HG03175 (cell line): ENCODE data around the gene LCORL.
"Not testable (repeated sequence)": the region's sequence is repeated elsewhere in the genome, so short reads cannot be mapped to it uniquely, and the experiment has no call there.

Source experiments
- ATAC-seq: cut with Tn5 transposase; IDR thresholded peaks from one replicate; pipeline ENCODE4 v1.9.1; 2021; ENCODE audit warnings: mild to moderate bottlenecking, moderate library complexity; ENCODE audit not compliant: unreplicated experiment

Gene LCORL

DNA sequence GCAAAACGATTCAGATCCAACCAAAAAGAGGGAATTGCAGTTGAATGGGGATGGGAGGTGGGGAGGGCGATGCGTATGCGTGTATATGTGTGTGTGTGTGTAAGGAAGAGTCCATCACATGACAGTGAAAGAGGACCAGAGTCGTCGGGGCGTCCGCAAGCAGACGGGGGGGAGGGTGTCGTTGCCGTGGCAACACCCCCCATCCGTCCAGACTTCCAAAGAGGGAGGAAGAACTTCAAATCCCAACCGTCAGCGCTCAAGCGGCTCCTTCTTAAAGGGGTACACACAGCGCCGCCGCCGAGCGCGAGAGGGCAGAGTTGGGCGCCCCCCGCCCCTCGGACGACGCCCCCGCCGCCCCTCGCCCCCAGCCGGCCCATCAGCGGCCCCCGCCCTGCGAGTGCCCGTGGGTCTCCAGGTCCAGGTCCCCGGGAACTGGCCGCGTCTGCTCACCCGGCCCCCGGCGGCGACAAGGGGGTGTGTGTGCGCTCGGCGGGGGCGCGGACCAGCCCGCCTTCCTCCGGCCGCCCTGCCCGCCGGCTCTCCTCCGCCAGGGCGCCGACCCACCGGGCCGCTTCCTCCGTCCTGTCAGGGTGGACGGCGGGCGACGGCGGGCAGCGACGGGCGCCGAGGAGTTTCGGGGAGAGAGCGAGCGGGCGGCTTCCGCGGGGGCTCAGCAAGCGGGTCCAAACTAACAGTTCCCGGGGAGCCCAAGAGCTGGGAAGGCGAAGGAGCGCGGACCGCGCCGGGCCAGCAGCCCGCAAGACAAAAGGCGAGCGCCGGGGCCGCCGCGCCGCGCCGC, 685 bp downstream of the LCORL start:
- peak; percentile 19 for ATAC-seq

DNA sequence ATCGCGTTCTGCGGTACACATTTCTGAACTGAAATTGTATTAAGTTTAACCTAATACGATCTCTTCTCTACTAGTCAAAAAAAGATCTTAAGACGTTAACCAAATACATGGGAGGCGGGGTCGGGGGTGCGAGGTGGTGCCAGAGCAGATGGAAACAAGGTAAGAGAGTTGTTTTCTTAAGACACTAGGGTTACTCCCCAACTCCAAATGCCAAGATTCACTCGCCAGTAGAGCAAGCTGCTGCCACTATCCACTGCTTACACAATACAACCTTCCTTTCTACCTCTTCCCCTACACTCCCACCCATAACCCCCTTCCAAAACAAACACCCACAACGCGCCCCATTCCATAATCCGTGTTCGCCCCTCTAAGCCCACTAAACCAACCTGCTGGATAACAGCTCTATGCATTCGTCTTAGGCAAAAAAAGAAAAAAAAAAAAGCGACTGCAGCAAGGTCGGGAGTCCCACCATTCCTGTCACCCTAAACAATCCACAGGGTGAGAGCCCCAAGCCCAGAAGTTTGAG, 1.3 kb downstream of the LCORL start:
- no peak for ATAC-seq

- ATAC-seq, result no peak
Observed at GRCh38 chr4:18014269-18014668, 7.3 kb downstream of the LCORL start.

DNA sequence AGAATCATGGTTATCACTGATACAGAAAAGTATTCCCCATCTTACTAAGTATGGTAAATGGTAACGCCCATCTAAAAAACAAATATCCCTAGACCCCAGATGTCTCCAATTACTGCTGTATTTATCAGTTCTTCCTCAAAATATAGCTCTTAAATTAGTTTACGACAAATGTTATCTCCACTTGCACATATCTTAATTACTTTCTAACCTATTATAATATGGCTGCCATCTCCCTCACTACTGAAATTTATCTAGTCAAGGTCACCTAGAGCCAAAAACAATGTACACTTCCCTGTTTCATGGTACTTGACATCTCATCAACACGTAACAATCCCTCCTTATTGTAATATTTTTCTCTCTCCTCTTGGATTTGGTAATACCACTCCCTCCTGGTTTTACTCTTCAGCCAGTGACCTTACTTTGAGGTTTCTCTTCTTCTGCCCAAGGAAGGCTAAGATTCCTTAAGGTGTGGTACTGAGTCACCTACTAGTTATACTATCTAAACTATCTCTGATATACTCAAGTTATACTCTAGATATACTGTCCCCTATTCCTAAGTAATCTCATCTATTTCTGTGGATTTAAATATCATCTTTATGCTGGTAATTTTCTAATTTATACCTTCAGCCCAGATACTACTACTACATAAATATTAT, 8.6 kb downstream of the LCORL start:
- ATAC-seq, result no peak

DNA sequence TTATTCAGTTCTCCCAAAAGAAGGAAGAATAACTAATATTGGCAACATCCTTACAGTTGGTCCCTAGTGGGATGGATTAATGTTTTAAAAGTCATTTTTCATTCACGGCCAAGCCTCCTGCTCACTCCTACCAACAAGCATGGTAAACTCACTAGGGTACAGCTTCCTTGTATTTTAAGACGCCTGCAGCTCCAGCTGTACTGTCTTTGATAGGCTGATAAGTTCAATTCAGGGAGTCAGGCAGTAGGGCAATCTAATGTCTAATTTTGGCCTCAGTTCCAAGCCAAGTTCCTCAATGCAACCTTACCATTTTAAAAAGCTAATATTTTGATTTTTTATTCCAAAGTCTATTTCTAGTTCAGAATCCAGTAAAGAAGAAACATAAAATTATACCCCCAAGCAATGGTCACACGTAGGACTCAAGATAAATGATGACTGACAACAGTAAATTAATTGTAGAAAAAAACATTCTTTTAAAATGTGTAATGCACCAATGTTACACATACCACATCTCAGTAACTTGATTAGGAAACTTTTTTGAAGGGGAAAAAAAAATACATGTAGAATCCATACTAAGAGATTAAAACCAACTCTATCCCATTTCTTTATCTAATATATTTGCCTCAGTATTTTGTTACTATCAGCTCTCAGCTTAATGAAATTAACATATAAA, 9.3 kb downstream of the LCORL start:
- no peak for ATAC-seq

DNA sequence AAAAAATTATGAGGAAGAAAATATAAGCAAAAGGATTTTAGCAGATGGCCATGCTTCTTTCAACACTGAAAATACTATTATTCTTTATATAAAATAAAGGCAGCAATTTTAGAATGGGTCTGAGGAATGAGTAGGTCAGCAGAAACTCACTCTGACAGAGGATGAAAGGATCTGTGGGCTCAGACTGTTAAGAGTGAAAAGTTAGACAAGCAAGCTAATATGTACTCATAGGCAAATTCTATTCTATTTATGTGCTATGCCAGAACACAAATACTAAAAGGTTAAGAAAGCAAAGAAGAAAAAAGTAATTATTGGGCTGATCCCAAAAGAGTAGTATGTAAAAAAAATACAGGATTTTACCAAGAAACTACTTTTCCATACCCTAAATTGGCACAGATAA, 13.9 kb downstream of the LCORL start:
- ATAC-seq, result no peak

DNA sequence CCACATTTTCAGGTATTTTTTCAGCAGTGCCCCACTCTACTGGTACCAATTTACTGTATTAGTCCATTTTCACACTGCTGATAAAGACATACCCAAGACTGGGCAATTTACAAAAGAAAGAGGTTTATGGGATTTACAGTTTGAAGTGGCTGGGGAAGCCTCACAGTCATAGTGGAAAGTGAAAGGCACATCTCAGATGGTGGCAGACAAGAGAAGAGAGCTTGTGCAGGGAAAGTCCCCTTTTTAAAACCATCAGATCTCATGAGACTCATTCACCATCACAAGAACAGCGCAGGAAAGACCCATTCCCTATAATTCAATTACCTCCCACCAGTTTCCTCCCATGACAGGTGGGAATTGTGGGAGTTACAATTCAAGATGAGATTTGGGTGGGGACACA, 15.1 kb downstream of the LCORL start:
- not testable (repeated sequence) for ATAC-seq

- ATAC-seq, result no peak
Observed at GRCh38 chr4:17997129-17997528, 24.4 kb downstream of the LCORL start.

- ATAC-seq, result no peak
Observed at GRCh38 chr4:17995165-17995564, 26.4 kb downstream of the LCORL start.

- ATAC-seq, result no peak
Observed at GRCh38 chr4:17985832-17986231, 35.7 kb downstream of the LCORL start.

DNA sequence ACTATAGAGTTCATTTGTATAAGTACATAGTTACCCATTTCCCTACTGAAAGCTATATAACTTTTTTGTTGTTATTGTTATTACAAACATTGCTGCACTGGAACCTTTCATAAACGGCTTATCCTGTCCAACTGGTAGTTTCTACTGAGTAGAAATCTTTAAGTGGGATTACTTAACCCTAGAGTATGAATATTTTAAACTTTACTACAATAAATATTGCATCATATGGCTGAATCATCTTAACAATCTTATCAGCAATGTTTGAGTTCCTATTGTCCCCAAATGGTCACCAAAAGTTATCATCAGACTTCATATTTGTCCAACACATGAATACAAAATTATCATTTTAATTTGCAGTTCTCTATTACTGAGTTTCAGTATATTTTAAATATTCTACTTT, 40.5 kb downstream of the LCORL start:
- no peak for ATAC-seq

GRCh38 chr4:17968721-17969120, 52.8 kb downstream of the LCORL start:
- ATAC-seq, result no peak

GRCh38 chr4:17967078-17967477, 54.5 kb downstream of the LCORL start:
- ATAC-seq, result no peak

- ATAC-seq, result no peak
Observed at GRCh38 chr4:17966312-17966711, 55.2 kb downstream of the LCORL start.

- ATAC-seq, result no peak
Observed at GRCh38 chr4:17964576-17964975, 57.0 kb downstream of the LCORL start.

- ATAC-seq, result no peak
Observed at GRCh38 chr4:17962171-17962570, 59.4 kb downstream of the LCORL start.

DNA sequence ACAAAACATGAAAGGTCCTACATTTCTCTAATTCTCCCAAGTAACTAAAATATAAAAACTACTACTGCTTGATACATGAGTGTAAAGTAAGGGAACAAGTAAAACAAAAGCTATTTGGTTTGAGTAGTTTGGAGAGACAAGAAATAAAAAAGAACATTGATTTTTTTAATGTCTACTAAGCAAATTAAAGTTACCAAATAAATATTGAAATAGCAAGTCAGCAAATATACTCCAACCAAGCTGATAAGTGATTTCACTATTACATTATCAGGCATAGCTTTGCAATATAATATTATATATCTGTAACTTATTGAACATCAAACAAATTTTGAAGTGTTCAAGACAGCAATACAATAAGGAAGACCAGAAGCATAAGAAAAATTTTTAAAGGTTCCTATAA, 60.3 kb downstream of the LCORL start:
- no peak for ATAC-seq

DNA sequence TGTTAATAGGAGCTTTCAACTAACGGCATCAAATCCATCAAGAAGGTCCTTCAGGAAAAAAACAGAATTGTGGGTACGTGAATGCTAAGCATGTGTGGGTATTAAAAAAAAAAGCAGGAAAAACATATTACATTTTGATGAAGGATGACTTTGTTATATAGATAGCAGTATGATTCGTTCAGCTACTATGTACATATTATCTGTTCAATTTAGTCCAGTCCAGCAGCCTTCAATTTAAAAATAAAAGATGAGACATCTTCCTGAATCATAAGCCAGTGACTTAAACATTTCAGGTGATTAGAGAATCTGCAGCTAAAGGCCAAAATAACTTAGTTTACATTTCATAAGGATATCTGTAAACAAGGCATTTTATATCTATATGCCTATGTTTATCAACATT, 63.4 kb downstream of the LCORL start:
- ATAC-seq, result no peak

GRCh38 chr4:17957688-17958087, 63.9 kb downstream of the LCORL start:
- no peak for ATAC-seq

DNA sequence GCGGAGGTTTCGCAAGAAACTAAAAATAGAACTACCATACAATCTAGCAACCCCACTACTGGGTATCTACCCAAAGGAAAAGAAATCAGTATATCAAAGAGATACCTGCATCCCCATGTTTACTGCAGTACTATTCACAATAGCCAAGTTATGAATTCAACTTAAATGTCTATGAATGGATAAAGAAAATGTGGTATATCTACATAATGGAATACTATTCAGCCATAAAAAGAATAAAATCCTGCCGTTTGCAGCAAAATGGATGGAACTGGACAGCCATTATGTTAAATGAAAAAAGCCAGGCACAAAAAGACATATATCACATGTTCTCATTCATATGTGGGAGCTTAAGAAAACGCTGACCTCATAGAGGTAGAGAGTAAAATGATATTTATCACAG, 65.3 kb downstream of the LCORL start:
- no peak for ATAC-seq

DNA sequence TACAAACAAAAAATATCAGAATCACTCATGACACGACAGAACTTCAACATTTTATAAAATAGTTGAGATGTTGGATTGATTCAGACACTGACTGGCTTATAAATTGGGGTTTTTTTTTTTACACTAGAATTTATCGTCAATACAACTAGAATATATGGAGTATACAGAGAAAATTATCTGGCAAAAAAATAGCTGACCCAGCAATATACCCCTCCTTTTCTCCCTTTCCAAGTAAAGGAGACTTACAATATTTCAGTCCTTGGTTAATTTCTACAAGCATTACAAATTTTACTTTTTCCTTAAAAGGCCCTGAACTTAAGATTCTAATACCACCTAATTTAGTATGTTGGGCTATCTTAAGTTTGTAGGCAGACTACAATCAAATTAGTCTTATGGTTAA, 76.3 kb downstream of the LCORL start:
- ATAC-seq, result no peak

DNA sequence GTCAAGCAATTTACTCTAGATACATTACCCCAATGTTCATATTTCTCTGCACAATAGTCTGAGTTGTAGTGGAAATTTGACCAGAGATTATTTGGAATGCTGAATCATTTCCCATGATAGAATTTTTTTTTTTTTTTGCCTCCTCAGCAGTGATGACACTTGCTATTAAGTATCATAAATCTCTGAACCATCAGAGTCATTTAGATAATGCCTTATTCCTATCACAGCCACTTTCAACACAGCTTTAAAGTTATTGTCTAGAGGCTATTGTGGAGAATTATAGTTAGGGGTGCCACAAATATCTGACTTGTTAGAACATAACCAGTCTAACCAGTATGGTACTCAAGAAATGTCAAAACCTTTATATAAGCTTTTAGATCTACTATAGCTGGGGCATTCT, 79.8 kb downstream of the LCORL start:
- ATAC-seq, result no peak
